ENCODE results near the gene RAI1.
"Not testable (repeated sequence)": the region's sequence is repeated elsewhere in the genome, so short reads cannot be mapped to it uniquely, and the experiment has no call there.

The RAI1 gene, protein sequence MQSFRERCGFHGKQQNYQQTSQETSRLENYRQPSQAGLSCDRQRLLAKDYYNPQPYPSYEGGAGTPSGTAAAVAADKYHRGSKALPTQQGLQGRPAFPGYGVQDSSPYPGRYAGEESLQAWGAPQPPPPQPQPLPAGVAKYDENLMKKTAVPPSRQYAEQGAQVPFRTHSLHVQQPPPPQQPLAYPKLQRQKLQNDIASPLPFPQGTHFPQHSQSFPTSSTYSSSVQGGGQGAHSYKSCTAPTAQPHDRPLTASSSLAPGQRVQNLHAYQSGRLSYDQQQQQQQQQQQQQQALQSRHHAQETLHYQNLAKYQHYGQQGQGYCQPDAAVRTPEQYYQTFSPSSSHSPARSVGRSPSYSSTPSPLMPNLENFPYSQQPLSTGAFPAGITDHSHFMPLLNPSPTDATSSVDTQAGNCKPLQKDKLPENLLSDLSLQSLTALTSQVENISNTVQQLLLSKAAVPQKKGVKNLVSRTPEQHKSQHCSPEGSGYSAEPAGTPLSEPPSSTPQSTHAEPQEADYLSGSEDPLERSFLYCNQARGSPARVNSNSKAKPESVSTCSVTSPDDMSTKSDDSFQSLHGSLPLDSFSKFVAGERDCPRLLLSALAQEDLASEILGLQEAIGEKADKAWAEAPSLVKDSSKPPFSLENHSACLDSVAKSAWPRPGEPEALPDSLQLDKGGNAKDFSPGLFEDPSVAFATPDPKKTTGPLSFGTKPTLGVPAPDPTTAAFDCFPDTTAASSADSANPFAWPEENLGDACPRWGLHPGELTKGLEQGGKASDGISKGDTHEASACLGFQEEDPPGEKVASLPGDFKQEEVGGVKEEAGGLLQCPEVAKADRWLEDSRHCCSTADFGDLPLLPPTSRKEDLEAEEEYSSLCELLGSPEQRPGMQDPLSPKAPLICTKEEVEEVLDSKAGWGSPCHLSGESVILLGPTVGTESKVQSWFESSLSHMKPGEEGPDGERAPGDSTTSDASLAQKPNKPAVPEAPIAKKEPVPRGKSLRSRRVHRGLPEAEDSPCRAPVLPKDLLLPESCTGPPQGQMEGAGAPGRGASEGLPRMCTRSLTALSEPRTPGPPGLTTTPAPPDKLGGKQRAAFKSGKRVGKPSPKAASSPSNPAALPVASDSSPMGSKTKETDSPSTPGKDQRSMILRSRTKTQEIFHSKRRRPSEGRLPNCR (N-terminal part only)

GRCh38 chr17:17681187-17681743 is at the start of gene RAI1:
TSS of gene RAI1 (plus strand) at chr17:17681458. CDS start at chr17:17792949, 111,491 bp downstream.
- no peak for DNase-seq

DNA sequence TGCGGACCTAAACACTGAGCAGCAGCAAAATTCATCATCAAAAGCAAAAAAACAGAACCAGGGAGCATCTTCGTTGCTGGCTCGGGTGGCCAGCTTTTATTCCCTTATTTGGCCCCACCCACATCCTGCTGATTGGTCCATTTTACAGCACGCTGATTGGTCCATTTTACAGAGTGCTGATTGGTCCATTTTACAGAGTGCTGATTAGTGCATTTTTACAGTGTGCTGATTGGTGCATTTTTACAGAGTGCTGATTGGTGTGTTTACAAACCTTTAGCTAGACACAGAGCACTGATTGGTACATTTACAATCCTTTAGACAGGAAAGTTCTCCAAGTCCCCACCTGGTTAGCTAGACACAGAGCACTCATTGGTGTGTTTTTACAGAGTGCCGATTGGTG is 48.6 kb upstream of the RAI1 start:
- DNase-seq, result not testable (repeated sequence)

DNA sequence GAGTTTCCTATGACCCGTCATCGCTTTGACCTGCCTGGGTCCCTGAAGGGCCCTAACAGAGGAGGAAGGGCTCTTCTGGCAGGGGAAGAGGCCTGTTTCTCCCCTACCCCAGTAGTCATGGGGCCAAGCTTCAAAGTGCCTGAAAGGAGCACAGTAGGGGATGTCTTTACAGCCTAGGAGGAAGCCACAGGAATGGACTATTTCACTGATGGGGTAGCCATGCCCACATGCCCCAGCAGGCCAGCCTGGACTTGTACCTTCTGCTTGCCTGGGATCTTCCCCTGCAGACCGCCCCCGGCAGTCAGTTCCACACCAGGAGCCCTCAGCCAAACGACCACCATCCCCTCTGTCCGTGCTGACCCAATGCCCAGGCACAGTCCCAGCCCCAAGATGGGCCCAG is 47.9 kb upstream of the RAI1 start:
- DNase-seq, result no peak

- no peak for DNase-seq
These were observed 46.1 kb upstream of the RAI1 start for GRCh38 chr17:17635126-17635525.

DNA sequence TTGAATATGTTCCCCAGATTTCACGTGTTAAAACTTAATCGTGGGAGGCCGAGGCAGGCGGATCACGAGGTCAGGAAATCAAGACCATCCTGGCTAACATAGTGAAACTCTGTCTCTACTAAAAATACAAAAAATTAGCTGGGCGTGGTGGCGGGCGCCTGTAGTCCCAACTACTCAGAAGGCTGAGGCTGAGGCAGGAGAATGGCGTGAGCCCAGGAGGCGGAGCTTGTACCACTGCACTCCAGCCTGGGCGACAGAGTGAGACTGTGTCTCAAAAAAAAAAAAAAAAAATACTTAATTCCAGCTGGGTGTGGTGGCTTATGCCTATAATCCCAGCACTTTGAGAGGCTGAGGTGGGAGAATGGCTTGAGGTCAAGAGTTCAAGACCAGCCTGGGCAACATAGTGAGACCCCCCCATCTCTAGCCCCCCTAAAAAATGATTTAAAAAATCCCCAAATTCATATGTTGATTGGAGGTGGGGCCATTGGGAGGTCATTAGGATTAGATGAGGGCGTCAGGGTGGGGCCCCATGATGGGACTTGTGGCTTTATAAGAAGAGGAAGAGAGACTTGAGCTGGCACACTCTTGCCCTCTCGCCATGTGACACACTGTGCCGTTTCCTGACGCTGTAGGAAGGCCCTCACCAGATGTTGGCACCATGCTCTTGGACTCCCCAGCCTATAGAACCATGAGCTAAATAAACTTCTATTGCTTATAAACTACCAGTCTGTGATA is 45.6 kb upstream of the RAI1 start:
- DNase-seq, result not testable (repeated sequence)

GRCh38 chr17:17636272-17636885 is 44.9 kb upstream of the RAI1 start:
- no peak for DNase-seq

DNA sequence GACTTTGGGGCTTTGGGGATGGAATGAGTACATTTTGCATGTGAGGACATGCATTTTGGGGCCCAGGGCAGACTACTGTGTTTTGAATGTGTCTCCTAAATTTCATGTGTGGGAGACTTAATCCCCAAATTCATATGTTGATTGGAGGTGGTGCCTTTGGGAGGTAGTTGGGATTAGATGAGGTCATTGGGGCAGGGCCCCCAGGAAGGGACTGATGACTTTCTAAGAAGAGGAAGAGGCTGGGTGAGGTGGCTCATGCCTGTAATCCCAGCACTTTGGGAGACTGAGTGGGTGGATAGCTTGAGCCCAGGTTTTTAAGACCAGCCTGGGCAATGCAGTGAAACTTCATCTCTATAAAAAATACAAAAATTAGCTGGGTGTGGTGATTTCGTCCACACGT is 42.8 kb upstream of the RAI1 start:
- DNase-seq, result no peak

DNA sequence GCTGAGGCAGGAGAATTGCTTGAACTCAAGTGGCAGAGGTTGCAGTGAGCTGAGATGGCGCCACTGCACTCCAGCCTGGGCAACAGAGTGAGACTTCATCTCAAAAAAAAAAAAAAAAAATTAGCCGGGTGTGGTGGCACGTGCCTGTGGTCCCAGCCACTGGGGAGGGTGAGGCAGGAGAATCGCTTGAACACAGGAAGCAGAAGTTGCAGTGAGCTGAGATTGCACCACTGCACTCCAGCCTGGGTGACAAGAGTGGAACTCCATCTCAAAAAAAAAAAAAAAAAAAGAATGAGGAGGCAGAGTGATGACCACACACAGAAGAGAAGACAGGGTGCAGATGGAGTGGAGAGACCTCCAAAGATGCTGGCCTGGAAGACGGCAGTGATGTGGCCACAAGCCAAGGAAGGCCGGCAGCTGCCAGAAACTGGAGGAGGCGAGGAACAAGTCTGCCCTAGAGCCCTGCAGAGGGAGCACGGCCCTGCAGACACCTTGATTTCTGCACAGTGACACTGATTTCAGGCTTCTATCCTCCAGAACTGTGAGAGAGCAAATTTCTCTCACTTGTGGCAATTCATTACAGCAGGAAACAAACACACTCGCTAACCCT is 41.5 kb upstream of the RAI1 start:
- DNase-seq, result not testable (repeated sequence)

GRCh38 chr17:17641621-17642409 is 39.4 kb upstream of the RAI1 start:
- DNase-seq, result peak; percentile 35

DNA sequence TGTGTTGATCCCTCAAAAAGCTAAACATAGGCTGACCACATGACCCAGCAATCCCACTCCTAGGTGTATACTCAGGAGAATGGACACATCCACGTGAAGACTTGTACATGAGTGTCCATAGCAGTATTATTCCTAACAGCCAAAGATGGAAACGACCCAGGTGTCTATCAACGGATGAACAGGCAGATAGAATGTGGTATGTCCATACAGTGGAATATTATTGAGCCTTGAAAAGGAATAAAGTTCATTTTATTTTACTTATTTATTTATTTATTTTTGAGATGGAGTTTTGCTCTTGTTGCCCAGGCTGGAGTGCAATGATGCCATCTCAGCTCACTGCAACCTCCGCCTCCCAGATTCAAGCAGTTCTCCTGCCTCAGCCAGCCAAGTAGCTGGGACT is 36.1 kb upstream of the RAI1 start:
- not testable (repeated sequence) for DNase-seq

DNA sequence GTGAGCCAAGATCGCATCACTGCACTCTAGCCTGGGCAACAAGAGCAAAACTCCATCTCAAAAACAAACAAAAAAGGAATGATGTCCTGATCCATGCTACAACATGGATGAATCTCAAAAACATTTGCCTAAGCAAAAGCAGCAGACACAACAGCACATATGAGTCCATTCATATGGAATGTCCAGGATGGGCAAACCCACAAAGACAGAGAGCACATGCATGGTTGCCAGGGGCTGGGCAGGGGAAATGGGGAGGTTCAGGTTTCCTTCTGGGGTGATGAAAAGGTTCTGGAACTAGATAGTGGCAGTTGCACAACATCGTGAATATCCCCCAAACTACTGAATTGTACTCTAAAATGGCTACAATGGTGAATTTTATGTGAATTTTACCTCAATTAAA is 35.3 kb upstream of the RAI1 start:
- DNase-seq, result no peak

GRCh38 chr17:17647524-17648178 is 33.6 kb upstream of the RAI1 start:
- DNase-seq, result no peak

- no peak for DNase-seq
These were observed 32.5 kb upstream of the RAI1 start for GRCh38 chr17:17648762-17649161.

DNA sequence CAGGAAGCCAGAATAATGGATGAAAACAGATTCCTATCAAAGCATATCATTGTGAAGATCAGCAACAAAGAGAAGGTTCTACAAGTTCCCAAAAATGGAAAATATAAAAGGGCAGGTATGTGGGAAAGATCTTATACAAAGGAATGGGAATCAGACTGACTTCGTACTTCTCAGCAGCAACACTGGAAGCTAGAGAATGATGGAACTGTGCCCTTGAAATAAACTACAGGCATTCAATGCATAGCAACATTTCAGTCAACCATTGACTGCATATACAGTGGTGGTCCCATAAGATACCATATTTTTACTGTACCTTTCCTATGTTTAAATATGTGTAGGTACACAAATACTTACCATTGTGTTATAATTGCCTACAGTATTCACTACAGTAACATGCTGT is 30.3 kb upstream of the RAI1 start:
- DNase-seq, result no peak

- no peak for DNase-seq
These were observed 27.9 kb upstream of the RAI1 start for GRCh38 chr17:17653343-17653742.

DNA sequence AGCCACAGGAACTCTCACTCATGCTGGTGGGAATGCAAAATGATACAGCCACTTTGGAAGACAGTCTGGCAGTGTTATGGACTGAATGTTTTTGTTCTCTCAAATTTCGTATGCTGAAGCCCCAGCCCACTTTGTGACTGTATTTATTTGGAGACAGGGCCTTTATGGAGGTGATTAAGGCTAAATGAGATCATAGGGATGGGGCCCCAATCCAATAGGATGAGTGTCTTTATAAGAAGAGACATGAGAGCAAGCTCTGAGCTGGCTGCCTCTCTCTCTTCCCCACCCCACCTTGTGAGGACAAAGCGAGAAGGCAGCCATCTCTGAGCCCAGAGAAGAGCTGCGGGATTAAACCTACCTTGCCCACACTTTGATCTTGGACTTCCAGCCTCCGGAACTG is 21.9 kb upstream of the RAI1 start:
- DNase-seq, result no peak

GRCh38 chr17:17661134-17661533 is 20.1 kb upstream of the RAI1 start:
- no peak for DNase-seq

- no peak for DNase-seq
These were observed 19.3 kb upstream of the RAI1 start for GRCh38 chr17:17661834-17662385.
